Measurements from ENCODE around the gene CHKA.

CHKA gene

DNA sequence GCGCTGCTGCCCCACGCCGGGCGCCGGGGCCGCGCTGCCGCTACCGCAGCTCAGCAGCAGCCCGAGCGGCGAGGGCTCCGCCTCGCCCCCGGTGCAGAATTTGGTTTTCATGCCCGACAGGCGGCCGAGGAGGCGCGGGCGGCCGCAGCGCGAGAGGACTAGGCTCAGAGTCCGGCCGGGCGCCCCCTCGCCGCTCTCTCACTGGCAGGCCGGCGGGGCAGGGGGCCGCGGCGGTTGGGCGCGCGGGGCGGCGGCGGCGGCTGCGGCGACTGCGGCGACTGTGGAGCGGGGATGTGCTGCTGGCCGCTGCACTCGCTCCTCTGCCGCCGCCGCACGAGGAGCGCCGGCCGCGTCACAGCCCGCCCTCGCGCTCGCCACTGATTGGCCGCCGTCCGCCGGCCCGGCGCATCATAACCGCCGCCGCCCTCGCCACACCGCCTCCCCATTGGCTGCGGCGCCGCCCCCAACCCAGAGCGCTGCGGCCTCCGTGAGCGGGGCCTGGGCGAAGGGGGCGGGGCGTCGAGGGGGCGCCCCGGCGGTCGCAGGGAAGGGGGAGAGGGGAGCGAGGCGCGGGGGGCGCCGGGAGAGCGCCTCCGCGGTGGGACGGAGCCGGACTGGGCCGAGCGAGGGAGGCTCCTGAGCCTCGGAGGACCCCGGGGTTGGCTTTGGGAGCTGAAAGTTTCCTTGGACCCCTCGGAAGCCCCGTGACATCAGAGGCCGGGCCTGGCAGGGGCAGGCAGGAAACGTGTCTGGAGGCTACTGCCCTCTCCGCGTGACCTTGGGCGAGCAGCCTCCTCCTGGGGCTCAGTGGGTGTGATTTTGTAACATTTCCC, at the start of gene CHKA:
TSS of gene CHKA (minus strand) at position 322 of the 833 bp plus-strand sequence. CDS start at position 111, 211 bp downstream.
- peak; percentile 90 for DNase-seq

GRCh38 chr11:68169442-68169841, 48.3 kb upstream of the CHKA start:
- DNase-seq = no peak

DNA sequence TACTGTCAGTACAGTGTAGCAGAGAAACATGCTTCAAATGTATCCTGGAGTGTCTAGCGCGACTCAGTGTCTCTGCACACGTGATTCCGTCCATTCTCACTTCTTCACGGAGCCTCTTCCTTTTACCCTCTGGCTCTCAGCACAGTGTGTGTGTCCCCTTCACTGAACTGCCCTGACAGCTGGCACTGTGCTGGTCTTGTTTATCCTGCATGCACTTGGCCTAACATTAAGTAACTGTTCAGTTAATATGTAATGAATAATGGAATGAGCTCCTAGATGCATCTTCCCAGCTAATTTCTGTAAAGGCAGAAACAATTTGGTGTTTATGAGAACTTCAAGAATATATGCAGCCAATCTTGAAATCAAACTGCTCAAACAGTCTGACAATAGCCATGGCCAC, 47.5 kb upstream of the CHKA start:
- no peak for DNase-seq

DNA sequence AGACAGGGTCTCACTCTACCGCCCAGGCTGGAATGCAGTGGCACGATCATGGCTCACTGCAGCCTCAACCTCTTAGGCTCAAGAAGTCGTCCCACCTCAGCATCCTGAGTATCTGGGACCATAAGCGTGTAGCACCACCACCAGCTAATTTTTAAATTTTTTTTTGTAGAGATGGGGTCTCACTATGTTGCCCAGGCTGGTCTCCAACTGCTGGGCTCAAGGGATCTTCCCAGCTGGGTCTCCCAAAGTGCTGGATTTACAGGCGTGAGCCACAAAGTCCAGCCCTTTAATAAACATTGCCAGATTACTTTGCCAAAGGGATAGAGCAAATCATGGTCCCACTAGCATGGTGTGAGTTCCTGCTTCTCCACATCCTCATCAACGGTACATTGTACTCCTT, 46.3 kb upstream of the CHKA start:
- DNase-seq = no peak

GRCh38 chr11:68166969-68167368, 45.8 kb upstream of the CHKA start:
- DNase-seq = no peak

DNA sequence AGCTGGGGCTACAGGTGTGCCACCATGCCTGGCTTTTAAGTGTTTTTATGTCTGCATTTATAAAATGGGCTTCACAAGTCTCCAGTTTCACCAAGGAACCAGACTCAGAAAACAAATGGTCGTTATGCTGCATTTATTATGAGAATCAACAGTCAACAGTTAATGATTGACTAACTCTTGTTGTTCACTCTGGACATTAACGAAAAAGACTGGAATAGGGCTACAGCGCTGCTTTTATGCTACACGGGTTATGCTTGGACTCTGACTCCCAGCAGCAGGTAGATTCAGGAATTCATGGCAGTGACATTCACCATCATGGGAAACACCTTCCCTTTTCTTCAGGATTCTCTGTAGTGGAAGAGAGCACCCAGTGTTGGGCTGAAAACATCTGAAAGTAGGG, 44.4 kb upstream of the CHKA start:
- no peak for DNase-seq

GRCh38 chr11:68164437-68164836, 43.2 kb upstream of the CHKA start:
- DNase-seq = no peak

- no peak for DNase-seq
Measured at GRCh38 chr11:68163691-68164090, 42.5 kb upstream of the CHKA start.

- no peak for DNase-seq
Measured at GRCh38 chr11:68160100-68160695, 39.0 kb upstream of the CHKA start.

DNA sequence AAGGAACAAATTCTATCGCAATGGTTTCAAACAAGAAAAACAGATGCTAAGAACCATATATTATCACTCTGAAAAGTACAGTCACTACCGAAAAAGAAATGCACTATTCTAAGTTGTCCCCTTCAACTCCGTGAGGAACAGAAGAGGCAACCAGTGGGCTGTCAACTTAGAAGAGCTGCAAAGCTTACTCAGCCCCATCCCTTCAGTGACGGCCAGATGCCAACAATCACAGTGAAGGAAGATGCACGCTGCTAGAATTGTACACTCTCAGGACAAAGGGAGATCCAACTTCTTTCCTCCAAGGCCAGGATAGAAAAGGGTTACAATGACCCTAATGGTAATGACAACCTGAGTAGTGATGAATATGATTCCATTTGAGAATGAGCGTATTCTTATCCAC, 38.5 kb upstream of the CHKA start:
- DNase-seq = no peak

GRCh38 chr11:68159161-68159560, 38.0 kb upstream of the CHKA start:
- DNase-seq = no peak

GRCh38 chr11:68158580-68158979, 37.4 kb upstream of the CHKA start:
- no peak for DNase-seq

- DNase-seq = no peak
Measured at GRCh38 chr11:68153742-68154141, 32.6 kb upstream of the CHKA start.

- DNase-seq = no peak
Measured at GRCh38 chr11:68150037-68150436, 28.8 kb upstream of the CHKA start.

- DNase-seq = no peak
Measured at GRCh38 chr11:68149417-68149816, 28.2 kb upstream of the CHKA start.

- DNase-seq = no peak
Measured at GRCh38 chr11:68148879-68149278, 27.7 kb upstream of the CHKA start.

GRCh38 chr11:68148071-68148805, 27.1 kb upstream of the CHKA start:
- DNase-seq = no peak

GRCh38 chr11:68146704-68147474, 25.7 kb upstream of the CHKA start:
- DNase-seq = no peak

DNA sequence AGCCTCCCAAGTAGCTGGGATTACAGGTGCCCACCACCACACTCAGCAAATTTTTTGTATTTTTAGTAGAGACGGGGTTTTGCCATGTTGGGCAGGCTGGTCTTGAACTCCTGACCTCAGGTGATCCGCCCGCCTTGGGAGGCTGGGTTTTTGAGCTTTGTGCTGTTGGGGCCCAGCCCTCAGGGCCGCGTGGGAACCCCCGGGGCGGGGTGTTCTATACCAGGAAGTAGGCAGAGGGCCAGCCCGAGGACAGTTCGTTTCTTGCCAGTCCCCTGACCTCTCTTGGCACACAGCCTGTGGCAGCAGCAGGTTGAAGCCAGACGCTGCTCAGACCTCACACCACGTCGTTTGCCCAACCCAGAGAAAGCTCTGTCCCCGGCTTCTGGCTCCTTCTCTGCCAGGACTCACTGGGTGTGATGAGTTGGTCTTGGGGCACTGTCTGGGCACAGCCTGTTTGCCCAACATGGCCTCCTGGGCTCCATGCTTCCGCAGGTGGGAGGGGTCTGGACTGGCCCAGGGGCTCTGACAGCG, 24.9 kb upstream of the CHKA start:
- no peak for DNase-seq

- DNase-seq = no peak
Measured at GRCh38 chr11:68145120-68145866, 24.1 kb upstream of the CHKA start.

DNA sequence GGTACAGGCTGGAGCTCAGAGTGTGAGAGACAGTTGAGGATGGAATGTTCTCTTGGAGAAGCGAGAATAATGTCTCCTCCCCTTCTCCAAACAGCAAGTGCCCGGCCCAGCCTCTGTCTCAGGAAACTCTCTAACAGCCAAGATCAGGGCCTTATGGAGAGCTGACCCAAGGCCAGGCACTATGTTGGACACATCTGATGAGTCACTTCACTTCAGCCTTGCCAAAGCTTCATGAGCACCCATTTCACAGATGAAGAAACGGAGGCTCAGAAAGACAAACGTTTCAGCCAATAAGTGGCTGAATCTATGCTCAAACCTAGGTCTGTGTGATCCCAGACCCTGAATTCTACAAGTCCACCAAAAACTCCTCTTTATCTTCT, 22.1 kb upstream of the CHKA start:
- no peak for DNase-seq

Measured in stimulated activated CD8-positive, alpha-beta memory T cell treated with anti-CD3 and anti-CD28 coated beads, Interleukin-4, amount 100 ng/mL, for 48 hours (primary cell).